ENCODE results near the gene CD96. TPM values are rescaled to one million over a fixed set of nuclear protein-coding genes. Genes with fewer than 3 reads are reported as not detected.

CD96 gene
- total RNA-seq, 1 donor from 2014 or later: 79.7 TPM

DNA sequence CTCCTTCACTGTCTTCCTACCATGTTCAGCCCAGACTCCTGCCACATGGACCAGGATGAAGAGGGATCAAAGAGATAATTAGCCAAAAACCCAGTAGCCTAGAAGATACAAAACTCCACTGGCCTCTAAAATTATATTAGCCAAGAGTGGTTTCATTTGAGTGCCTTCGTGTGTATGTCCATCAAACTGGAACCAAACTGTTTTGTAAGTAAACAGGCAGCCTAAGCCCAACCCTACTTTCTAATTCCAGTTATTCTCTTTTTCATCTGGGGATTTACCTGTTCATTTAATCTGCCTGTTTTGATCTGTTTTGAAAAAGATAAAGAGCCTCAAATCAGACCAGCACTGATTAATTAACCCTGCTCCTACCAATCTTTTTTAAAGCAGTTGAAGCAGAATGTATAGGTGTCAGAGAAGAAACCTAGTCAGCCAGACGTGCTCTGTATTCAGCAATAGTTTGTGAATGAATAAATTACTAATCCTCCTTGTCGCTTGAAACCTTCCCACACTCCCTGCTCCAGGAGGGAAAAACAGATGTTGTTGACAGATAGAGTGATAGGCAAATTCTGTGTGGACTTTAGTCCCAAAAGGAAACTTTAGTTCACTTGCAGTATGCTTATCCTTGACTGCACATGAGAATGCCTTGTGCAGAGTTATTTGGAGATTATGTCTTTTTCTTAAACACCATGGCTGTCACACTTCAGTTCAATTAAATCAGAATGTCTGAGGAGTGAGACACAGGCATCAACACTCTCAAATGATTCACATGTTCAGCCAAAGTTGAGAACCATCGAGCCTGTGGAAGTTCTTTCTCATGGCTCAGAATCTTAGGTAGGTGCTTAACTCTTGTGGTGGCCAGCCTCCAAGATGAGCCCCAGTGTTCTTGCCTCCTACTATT, 108.6 kb downstream of the CD96 start:
- Mint-ChIP-seq H3K27me3 (ENCODE audit: insufficient read depth) (no peaks in the 10 kb centered on the region), H3K4me1 (ENCODE audit: low read depth) (peaks cover 16% of the 10 kb centered on the region), H3K27ac (no peak overlapping the region), H3K4me3 (no peak overlapping the region), H3K36me3 (ENCODE audit: low read depth) (peaks cover 76% of the 10 kb centered on the region), H3K9me3 (no peaks in the 10 kb centered on the region)
- no peak for DNase-seq (ENCODE audit: low spot score)
- intact Hi-C loops (cut with micrococcal nuclease): no loop called here

GRCh38 chr3:111652492-111653180, 110.6 kb downstream of the CD96 start:
- no peak overlapping the region for H3K27ac Mint-ChIP-seq
- H3K9me3 Mint-ChIP-seq: no peaks in the 10 kb centered on the region
- intact Hi-C loops (cut with micrococcal nuclease): no loop called here
- H3K4me3 Mint-ChIP-seq: no peak overlapping the region
- H3K27me3 Mint-ChIP-seq (ENCODE audit: insufficient read depth): no peaks in the 10 kb centered on the region
- H3K36me3 Mint-ChIP-seq (ENCODE audit: low read depth): peaks cover 70% of the 10 kb centered on the region
- H3K4me1 Mint-ChIP-seq (ENCODE audit: low read depth): peaks cover 16% of the 10 kb centered on the region
- no peak for DNase-seq (ENCODE audit: low spot score)

DNA sequence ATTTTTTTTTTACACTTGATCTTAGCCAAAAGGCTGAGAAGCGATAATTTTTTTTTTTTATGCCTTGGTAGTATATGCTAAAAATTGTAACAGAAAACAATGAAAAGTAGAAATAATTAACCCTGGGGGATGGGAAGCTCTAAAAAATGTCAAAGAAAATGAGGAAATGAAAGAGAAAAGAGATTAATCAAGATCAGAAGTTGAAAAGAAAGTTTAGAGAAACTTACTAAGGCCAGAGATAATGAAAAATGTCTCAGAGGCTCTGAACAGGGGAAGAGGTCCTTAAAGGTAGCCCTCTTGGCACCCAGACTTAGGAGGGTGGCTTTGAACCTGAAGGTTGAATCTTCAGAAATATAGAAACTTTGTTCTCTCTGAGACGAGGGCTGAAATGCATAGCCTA, 111.8 kb downstream of the CD96 start:
- intact Hi-C loops (cut with micrococcal nuclease): no loop called here
- Mint-ChIP-seq H3K36me3 (ENCODE audit: low read depth) (peaks cover 67% of the 10 kb centered on the region), H3K4me1 (ENCODE audit: low read depth) (peaks cover 12% of the 10 kb centered on the region), H3K9me3 (no peaks in the 10 kb centered on the region), H3K27ac (no peak overlapping the region), H3K4me3 (no peak overlapping the region), H3K27me3 (ENCODE audit: insufficient read depth) (no peaks in the 10 kb centered on the region)
- no peak for DNase-seq (ENCODE audit: low spot score)

- no peak overlapping the region for H3K4me3 Mint-ChIP-seq
- peaks cover 79% of the 10 kb centered on the region for H3K36me3 Mint-ChIP-seq (ENCODE audit: low read depth)
- H3K27ac Mint-ChIP-seq: no peak overlapping the region
- intact Hi-C loops (cut with micrococcal nuclease): loop anchor here (10.0 kb wide), 1 partner anchor 327 kb away; no protein-coding TSS in a partner anchor
- H3K4me1 Mint-ChIP-seq (ENCODE audit: low read depth): peaks cover 28% of the 10 kb centered on the region
- no peak for DNase-seq (ENCODE audit: low spot score)
- no peaks in the 10 kb centered on the region for H3K27me3 Mint-ChIP-seq (ENCODE audit: insufficient read depth)
- peaks cover 46% of the 10 kb centered on the region for H3K9me3 Mint-ChIP-seq
These were observed 120.0 kb downstream of the CD96 start for GRCh38 chr3:111662012-111662411.

- peaks cover 46% of the 10 kb centered on the region for H3K9me3 Mint-ChIP-seq
- H3K4me3 Mint-ChIP-seq: no peak overlapping the region
- H3K27ac Mint-ChIP-seq: no peak overlapping the region
- intact Hi-C loops (cut with micrococcal nuclease): loop anchor here (10.0 kb wide), 1 partner anchor 328 kb away; no protein-coding TSS in a partner anchor
- DNase-seq (ENCODE audit: low spot score): no peak
- H3K4me1 Mint-ChIP-seq (ENCODE audit: low read depth): peaks cover 37% of the 10 kb centered on the region
- no peaks in the 10 kb centered on the region for H3K27me3 Mint-ChIP-seq (ENCODE audit: insufficient read depth)
- H3K36me3 Mint-ChIP-seq (ENCODE audit: low read depth): peaks cover 74% of the 10 kb centered on the region
These were observed 120.9 kb downstream of the CD96 start for GRCh38 chr3:111662907-111663306.

DNA sequence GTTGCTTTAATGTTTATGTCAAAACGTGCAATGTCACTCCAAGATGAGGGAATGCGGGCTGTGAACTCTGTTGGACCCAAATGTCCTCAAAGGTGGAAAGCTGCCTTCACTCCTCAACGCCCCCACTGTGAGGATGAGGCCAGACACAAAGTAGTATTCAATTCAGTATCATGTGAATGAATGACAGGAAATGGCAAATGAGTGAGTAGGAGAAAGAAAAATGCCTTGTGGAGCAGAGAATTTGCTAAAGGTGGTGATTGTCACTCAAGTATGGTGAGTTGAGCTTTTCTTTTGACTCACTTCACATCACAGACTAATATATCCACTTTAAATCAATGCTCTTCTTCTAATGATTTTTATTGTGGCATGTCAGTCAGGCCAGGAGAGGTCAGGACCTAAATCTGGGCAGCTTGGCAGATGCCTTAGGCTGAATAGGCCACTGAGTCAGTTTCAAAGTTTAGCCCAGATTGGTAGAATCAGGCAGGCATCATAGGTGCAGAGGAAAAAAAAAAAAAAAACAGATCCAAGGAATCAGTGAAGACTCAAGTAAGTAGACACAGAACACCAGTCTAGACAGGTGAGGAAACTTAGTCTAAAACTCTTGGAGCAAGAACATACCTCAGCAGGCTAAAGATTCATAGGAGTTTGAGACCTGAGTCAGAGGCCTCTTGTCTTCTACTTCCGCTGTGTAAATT, 124.2 kb downstream of the CD96 start:
- Mint-ChIP-seq H3K9me3 (peaks cover 30% of the 10 kb centered on the region), H3K36me3 (ENCODE audit: low read depth) (peaks cover 46% of the 10 kb centered on the region), H3K4me3 (peak overlapping the region; percentile 25), H3K27me3 (ENCODE audit: insufficient read depth) (no peaks in the 10 kb centered on the region), H3K4me1 (ENCODE audit: low read depth) (peaks cover 67% of the 10 kb centered on the region), H3K27ac (peak overlapping the region; percentile 86)
- intact Hi-C loops (cut with micrococcal nuclease): loop anchor here (5.0 to 10.0 kb wide), 2 partner anchors 331 to 354 kb away; no protein-coding TSS in a partner anchor
- no peak for DNase-seq (ENCODE audit: low spot score)

DNA sequence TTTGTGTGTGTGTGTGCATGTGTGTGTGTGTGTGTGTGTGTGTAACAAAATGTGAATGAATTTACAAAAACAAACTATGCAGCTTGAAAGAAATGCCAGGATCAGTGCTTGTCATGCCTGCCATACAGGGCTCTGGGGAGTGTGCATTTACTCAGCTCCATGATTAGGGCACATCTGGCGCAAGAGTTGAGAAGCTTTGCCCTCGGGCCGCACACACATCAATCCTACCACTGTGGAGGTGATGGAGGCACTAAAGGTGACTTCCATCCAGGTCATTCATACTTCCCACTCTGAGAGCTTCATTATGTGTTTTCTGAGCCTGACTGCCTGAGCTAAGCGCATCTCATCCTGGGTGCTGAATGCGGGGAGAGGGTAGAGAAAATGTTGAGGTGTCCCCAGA, 125.2 kb downstream of the CD96 start:
- no peak for DNase-seq (ENCODE audit: low spot score)
- Mint-ChIP-seq H3K27me3 (ENCODE audit: insufficient read depth) (no peaks in the 10 kb centered on the region), H3K4me1 (ENCODE audit: low read depth) (peaks cover 75% of the 10 kb centered on the region), H3K36me3 (ENCODE audit: low read depth) (peaks cover 36% of the 10 kb centered on the region), H3K27ac (peak overlapping the region; percentile 87), H3K4me3 (peak overlapping the region; percentile 16), H3K9me3 (peaks cover 22% of the 10 kb centered on the region)
- intact Hi-C loops (cut with micrococcal nuclease): loop anchor here (1.0 to 10.0 kb wide), 4 partner anchors 57 to 1860 kb away; no protein-coding TSS in a partner anchor

DNA sequence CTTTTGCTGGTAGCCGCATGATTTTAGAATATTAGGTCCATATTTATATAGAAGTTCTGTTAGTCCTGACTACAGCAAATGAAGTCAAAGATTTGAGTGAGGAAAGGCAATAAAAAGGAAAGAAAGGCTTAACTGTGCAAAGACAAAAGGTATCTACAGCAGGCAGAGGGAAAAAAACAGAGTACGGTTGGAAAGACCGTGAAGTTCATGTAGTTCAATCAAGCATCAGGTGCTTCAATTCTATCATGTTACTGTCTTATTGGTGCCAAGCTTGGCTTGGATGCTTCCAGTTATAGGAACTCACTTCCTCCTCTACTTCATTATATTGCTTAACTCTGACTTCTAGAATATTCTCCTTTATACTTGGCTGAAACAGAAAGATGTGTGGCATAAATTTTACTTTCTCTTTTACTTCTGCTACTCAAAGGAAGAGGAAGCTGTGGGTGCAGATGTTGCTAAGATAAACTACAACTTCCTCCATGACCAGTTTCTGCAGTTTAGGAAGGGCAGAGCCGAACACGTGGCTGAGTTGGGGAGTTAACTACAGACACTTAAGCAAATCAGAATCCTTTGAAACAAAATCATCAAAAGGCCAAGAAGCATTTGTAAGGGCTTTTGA, 125.7 kb downstream of the CD96 start:
- intact Hi-C loops (cut with micrococcal nuclease): loop anchor here (1.0 to 10.0 kb wide), 7 partner anchors 51 to 1860 kb away; no protein-coding TSS in a partner anchor

GRCh38 chr3:111668326-111668725, 126.3 kb downstream of the CD96 start:
- no peak for DNase-seq (ENCODE audit: low spot score)
- intact Hi-C loops (cut with micrococcal nuclease): loop anchor here (1.0 to 10.0 kb wide), 5 partner anchors 52 to 356 kb away; no protein-coding TSS in a partner anchor
- Mint-ChIP-seq H3K4me3 (no peak overlapping the region), H3K4me1 (ENCODE audit: low read depth) (peaks cover 78% of the 10 kb centered on the region), H3K36me3 (ENCODE audit: low read depth) (peaks cover 24% of the 10 kb centered on the region), H3K27me3 (ENCODE audit: insufficient read depth) (no peaks in the 10 kb centered on the region), H3K9me3 (peaks cover 10% of the 10 kb centered on the region), H3K27ac (peak overlapping the region; percentile 63)

More for the DNA sequence above, 125.7 kb downstream of the CD96 start:
- Mint-ChIP-seq H3K4me1 (ENCODE audit: low read depth) (peaks cover 75% of the 10 kb centered on the region), H3K36me3 (ENCODE audit: low read depth) (peaks cover 30% of the 10 kb centered on the region), H3K9me3 (peaks cover 16% of the 10 kb centered on the region), H3K27ac (peak overlapping the region; percentile 87), H3K27me3 (ENCODE audit: insufficient read depth) (no peaks in the 10 kb centered on the region), H3K4me3 (peak overlapping the region; percentile 44)
- peak; percentile 72 for DNase-seq (ENCODE audit: low spot score)

DNA sequence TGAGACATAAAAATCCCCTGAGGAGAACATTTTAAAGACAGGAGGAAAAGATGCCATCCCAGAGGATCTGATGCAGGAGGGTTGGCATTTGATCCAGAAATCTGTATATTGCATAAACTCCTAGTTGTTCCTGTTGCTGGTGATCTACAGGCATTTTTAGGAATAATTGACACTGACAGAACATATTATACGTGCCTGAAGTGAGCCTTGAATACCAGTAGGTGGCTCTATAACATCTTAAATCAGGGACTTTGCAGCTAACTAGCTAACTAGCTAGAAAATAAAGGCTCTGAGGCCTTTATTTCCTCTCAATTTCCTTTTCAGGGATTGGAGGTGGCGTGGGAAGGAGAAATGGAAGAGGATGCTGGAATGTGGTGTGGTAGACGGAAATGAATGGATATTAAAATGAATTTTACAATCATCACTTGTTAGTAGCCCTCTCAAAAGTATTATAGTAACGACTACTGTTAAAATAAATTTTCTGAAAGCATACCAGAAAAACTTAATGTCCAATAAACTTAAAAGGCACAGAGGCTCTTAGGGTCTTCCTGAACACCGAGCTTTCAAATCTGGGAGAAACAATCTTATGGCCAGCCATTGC, 127.0 kb downstream of the CD96 start:
- Mint-ChIP-seq H3K27ac (peak overlapping the region; percentile 63), H3K4me3 (no peak overlapping the region), H3K27me3 (ENCODE audit: insufficient read depth) (no peaks in the 10 kb centered on the region), H3K9me3 (peaks cover 5% of the 10 kb centered on the region), H3K36me3 (ENCODE audit: low read depth) (peaks cover 18% of the 10 kb centered on the region), H3K4me1 (ENCODE audit: low read depth) (peaks cover 85% of the 10 kb centered on the region)
- no peak for DNase-seq (ENCODE audit: low spot score)
- intact Hi-C loops (cut with micrococcal nuclease): loop anchor here (1.0 to 10.0 kb wide), 11 partner anchors 22 to 375 kb away; partner anchors contain the start of gene CD96

DNA sequence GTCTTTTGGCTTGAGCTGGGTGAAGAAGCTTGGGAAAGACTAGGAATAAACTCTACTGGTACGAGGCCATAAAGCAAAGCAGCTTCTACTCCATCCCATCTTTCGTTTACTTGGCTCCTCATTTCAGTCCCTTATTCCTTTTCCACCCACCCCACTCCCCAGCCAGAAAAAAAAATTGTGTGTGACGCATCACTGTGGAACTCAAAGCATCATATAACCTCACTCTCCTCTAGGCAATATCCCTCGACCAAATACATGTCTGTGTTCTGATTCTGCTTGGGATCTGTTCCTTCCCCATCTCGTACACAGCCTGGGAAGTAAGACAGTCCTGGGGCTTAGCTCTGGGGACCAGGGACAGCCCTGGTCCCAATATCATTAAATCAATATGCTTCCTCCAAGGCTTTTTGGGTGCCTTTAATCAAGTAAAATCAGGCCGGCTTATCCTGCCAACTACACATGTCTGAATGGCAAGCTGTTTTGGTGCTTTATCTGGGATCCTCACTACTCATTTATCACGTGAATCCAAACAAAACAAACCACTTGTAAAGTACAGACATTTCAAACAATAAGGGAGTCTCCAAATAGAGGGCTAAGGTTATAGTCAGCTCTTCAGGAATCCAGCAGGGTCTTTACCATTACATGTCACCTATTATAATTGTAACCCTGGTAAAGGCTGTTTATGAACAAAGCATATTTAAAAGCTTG, 128.1 kb downstream of the CD96 start:
- intact Hi-C loops (cut with micrococcal nuclease): loop anchor here (1.0 to 10.0 kb wide), 9 partner anchors 21 to 374 kb away; partner anchors contain the start of gene CD96
- Mint-ChIP-seq H3K36me3 (ENCODE audit: low read depth) (peaks cover 7% of the 10 kb centered on the region), H3K27ac (no peak overlapping the region), H3K27me3 (ENCODE audit: insufficient read depth) (no peaks in the 10 kb centered on the region), H3K4me3 (no peak overlapping the region), H3K9me3 (no peaks in the 10 kb centered on the region), H3K4me1 (ENCODE audit: low read depth) (peaks cover 88% of the 10 kb centered on the region)
- DNase-seq (ENCODE audit: low spot score): no peak
